Measurements from ENCODE around the gene HCK. TPM values are rescaled to one million over a fixed set of nuclear protein-coding genes. Genes with fewer than 3 reads are reported as not detected.

Gene HCK
- total RNA-seq, 1 donor from 2014 or later = 0.54 TPM

DNA sequence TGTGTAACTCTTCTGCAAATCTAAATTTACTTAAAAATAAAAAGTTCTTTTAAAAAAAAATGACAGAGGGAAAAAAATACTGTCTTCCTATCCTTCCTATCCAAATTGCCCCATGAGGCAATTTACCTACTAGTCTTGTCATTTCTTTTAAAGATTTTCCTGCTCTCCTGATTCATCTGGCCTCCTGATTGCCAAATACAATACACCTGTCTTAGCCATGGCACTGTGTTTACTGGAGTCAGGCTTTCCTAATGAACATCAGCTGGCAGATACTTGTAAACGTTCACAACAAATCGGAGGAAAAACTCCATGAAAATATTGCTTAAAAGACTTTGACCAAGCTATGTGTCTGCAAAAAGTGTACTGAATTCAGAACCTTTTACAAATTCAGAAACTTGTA lies 78.9 kb downstream of the HCK start:
- DNase-seq (ENCODE audit: low spot score) = no peak
- Mint-ChIP-seq H3K27ac (ENCODE audit: unreplicated experiment) (no peak overlapping the region), H3K4me1 (ENCODE audit: unreplicated experiment) (peaks cover 4% of the 10 kb centered on the region), H3K4me3 (ENCODE audit: unreplicated experiment) (no peak overlapping the region), H3K36me3 (ENCODE audit: low read depth, unreplicated experiment) (peaks cover 17% of the 10 kb centered on the region), H3K27me3 (ENCODE audit: unreplicated experiment) (peaks cover 2% of the 10 kb centered on the region), H3K9me3 (ENCODE audit: unreplicated experiment) (no peaks in the 10 kb centered on the region)
- TF ChIP-seq, protein P1, sequence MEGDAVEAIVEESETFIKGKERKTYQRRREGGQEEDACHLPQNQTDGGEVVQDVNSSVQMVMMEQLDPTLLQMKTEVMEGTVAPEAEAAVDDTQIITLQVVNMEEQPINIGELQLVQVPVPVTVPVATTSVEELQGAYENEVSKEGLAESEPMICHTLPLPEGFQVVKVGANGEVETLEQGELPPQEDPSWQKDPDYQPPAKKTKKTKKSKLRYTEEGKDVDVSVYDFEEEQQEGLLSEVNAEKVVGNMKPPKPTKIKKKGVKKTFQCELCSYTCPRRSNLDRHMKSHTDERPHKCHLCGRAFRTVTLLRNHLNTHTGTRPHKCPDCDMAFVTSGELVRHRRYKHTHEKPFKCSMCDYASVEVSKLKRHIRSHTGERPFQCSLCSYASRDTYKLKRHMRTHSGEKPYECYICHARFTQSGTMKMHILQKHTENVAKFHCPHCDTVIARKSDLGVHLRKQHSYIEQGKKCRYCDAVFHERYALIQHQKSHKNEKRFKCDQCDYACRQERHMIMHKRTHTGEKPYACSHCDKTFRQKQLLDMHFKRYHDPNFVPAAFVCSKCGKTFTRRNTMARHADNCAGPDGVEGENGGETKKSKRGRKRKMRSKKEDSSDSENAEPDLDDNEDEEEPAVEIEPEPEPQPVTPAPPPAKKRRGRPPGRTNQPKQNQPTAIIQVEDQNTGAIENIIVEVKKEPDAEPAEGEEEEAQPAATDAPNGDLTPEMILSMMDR (IDR thresholded peaks at IDR 0.05; ENCODE audit: unreplicated experiment) = no peak

GRCh38 chr20:32132911-32133549 lies 81.0 kb downstream of the HCK start:
- Mint-ChIP-seq H3K4me3 (ENCODE audit: unreplicated experiment) (no peak overlapping the region), H3K27ac (ENCODE audit: unreplicated experiment) (no peak overlapping the region), H3K27me3 (ENCODE audit: unreplicated experiment) (no peaks in the 10 kb centered on the region), H3K4me1 (ENCODE audit: unreplicated experiment) (no peaks in the 10 kb centered on the region), H3K9me3 (ENCODE audit: unreplicated experiment) (no peaks in the 10 kb centered on the region), H3K36me3 (ENCODE audit: low read depth, unreplicated experiment) (peaks cover 19% of the 10 kb centered on the region)
- TF ChIP-seq, protein P1 (IDR thresholded peaks at IDR 0.05; ENCODE audit: unreplicated experiment) = no peak
- no peak for DNase-seq (ENCODE audit: low spot score)

- no peak for DNase-seq (ENCODE audit: low spot score)
- TF ChIP-seq, protein P1 (IDR thresholded peaks at IDR 0.05; ENCODE audit: unreplicated experiment) = no peak
- H3K4me3 Mint-ChIP-seq (ENCODE audit: unreplicated experiment) = no peak overlapping the region
- H3K9me3 Mint-ChIP-seq (ENCODE audit: unreplicated experiment) = no peaks in the 10 kb centered on the region
- no peaks in the 10 kb centered on the region for H3K4me1 Mint-ChIP-seq (ENCODE audit: unreplicated experiment)
- no peaks in the 10 kb centered on the region for H3K27me3 Mint-ChIP-seq (ENCODE audit: unreplicated experiment)
- peaks cover 25% of the 10 kb centered on the region for H3K36me3 Mint-ChIP-seq (ENCODE audit: low read depth, unreplicated experiment)
- H3K27ac Mint-ChIP-seq (ENCODE audit: unreplicated experiment) = no peak overlapping the region
Measured at GRCh38 chr20:32134026-32134425, 82.0 kb downstream of the HCK start.

- TF ChIP-seq, protein P1 (IDR thresholded peaks at IDR 0.05; ENCODE audit: unreplicated experiment) = no peak
- Mint-ChIP-seq H3K9me3 (ENCODE audit: unreplicated experiment) (no peaks in the 10 kb centered on the region), H3K36me3 (ENCODE audit: low read depth, unreplicated experiment) (peaks cover 42% of the 10 kb centered on the region), H3K4me1 (ENCODE audit: unreplicated experiment) (no peaks in the 10 kb centered on the region), H3K4me3 (ENCODE audit: unreplicated experiment) (no peak overlapping the region), H3K27me3 (ENCODE audit: unreplicated experiment) (peaks cover 3% of the 10 kb centered on the region), H3K27ac (ENCODE audit: unreplicated experiment) (no peak overlapping the region)
- no peak for DNase-seq (ENCODE audit: low spot score)
Measured at GRCh38 chr20:32135983-32136515, 84.0 kb downstream of the HCK start.

DNA sequence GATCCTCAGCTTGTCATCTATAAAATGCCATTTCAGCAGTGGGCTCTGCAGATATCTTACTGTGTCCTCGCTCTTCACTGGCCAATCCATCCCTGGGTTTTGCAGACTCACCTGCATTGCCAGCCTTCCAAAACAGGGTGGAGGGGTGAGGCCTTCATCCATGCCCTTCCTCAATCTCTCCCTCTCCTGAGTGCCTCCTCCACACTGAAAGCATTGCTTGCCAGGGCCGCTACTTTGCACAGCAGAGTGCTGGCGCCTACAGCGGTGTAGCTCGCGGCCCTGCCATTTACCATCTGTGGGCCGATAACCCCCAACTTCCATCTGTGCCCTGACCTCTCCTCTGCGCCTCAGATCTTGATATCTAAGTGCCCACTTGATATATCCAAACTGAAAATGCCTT lies 86.9 kb downstream of the HCK start:
- no peak for DNase-seq (ENCODE audit: low spot score)
- Mint-ChIP-seq H3K27me3 (ENCODE audit: unreplicated experiment) (peaks cover 7% of the 10 kb centered on the region), H3K27ac (ENCODE audit: unreplicated experiment) (no peak overlapping the region), H3K9me3 (ENCODE audit: unreplicated experiment) (no peaks in the 10 kb centered on the region), H3K4me1 (ENCODE audit: unreplicated experiment) (no peaks in the 10 kb centered on the region), H3K4me3 (ENCODE audit: unreplicated experiment) (peak overlapping the region; percentile 1), H3K36me3 (ENCODE audit: low read depth, unreplicated experiment) (peaks cover 60% of the 10 kb centered on the region)
- TF ChIP-seq, protein P1 (IDR thresholded peaks at IDR 0.05; ENCODE audit: unreplicated experiment) = no peak
